ENCODE results near the gene FKTN. TPM values are rescaled to one million over a fixed set of nuclear protein-coding genes. Genes with fewer than 3 reads are reported as not detected.
"Not testable (repeated sequence)": the region's sequence is repeated elsewhere in the genome, so short reads cannot be mapped to it uniquely, and the experiment has no call there.

Gene FKTN
- total and polyA plus RNA-seq, 2 donors from 2014 or later, result 5.9 to 21.4 TPM

GRCh38 chr9:105541838-105542237 lies 16.1 kb upstream of the FKTN start:
- Histone ChIP-seq H3K9ac (ENCODE audit: low read length in 3 of 3) (no peak overlapping the region), H3K4me1 (ENCODE audit: control insufficient read depth in 2 of 3, insufficient read depth in 2 of 3, low read depth in 1 of 3, low read length in 3 of 3) (no peaks in the 10 kb centered on the region), H3K9me3 (ENCODE audit: control insufficient read depth in 2 of 3, insufficient read depth in 1 of 3, low read length in 3 of 3) (no peaks in the 10 kb centered on the region), H3K27me3 (ENCODE audit: control insufficient read depth, insufficient read depth, low read length) (no peaks in the 10 kb centered on the region), H3K4me3 (ENCODE audit: low read length in 3 of 3) (no peak overlapping the region), H3K36me3 (ENCODE audit: control insufficient read depth in 2 of 3, insufficient read depth in 3 of 3, low read length in 3 of 3) (no peaks in the 10 kb centered on the region), H3K27ac (ENCODE audit: low read depth in 2 of 2, low read length in 2 of 2) (no peak overlapping the region)
- no peak for FAIRE-seq
- intact Hi-C loops (cut with DNase I), result no loop called here
- DNase-seq, result no peak
- no peak for TF ChIP-seq CTCF (IDR thresholded peaks at IDR 0.05; ENCODE audit: borderline replicate concordance, extremely low read depth, insufficient read depth)

GRCh38 chr9:105554042-105554441 lies 3.9 kb upstream of the FKTN start:
- Histone ChIP-seq H3K4me1 (ENCODE audit: control insufficient read depth in 2 of 3, insufficient read depth in 2 of 3, low read depth in 1 of 3, low read length in 3 of 3) (peaks cover 0 to 4% (median 3%) of the 10 kb centered on the region in 3 donors), H3K36me3 (ENCODE audit: control insufficient read depth in 2 of 3, insufficient read depth in 3 of 3, low read length in 3 of 3) (no peaks in the 10 kb centered on the region), H3K27ac (ENCODE audit: low read depth in 2 of 2, low read length in 2 of 2) (no peak overlapping the region), H3K27me3 (ENCODE audit: control insufficient read depth, insufficient read depth, low read length) (no peaks in the 10 kb centered on the region), H3K4me3 (ENCODE audit: low read length in 3 of 3) (no peak overlapping the region), H3K9me3 (ENCODE audit: control insufficient read depth in 2 of 3, insufficient read depth in 1 of 3, low read length in 3 of 3) (no peaks in the 10 kb centered on the region), H3K9ac (ENCODE audit: low read length in 3 of 3) (no peak overlapping the region)
- FAIRE-seq, result no peak
- DNase-seq, result peak in 1 of 5 donors; percentile 14
- TF ChIP-seq CTCF (IDR thresholded peaks at IDR 0.05; ENCODE audit: borderline replicate concordance, extremely low read depth, insufficient read depth), result no peak
- intact Hi-C loops (cut with DNase I), result no loop called here

- Histone ChIP-seq H3K9ac (ENCODE audit: low read length in 3 of 3) (no peak overlapping the region), H3K9me3 (ENCODE audit: control insufficient read depth in 2 of 3, insufficient read depth in 1 of 3, low read length in 3 of 3) (peaks cover 0 to 6% (median 0%) of the 10 kb centered on the region in 3 donors), H3K4me3 (ENCODE audit: low read length in 3 of 3) (no peak overlapping the region), H3K4me1 (ENCODE audit: control insufficient read depth in 2 of 3, insufficient read depth in 2 of 3, low read depth in 1 of 3, low read length in 3 of 3) (no peaks in the 10 kb centered on the region), H3K27ac (ENCODE audit: low read depth in 2 of 2, low read length in 2 of 2) (no peak overlapping the region), H3K36me3 (ENCODE audit: control insufficient read depth in 2 of 3, insufficient read depth in 3 of 3, low read length in 3 of 3) (peaks cover 0 to 2% (median 0%) of the 10 kb centered on the region in 3 donors), H3K27me3 (ENCODE audit: control insufficient read depth, insufficient read depth, low read length) (no peaks in the 10 kb centered on the region)
- intact Hi-C loops (cut with DNase I), result no loop called here
- FAIRE-seq (no peak), DNase-seq (no peak)
- no peak for TF ChIP-seq CTCF (IDR thresholded peaks at IDR 0.05; ENCODE audit: borderline replicate concordance, extremely low read depth, insufficient read depth)
These were observed 14.5 kb downstream of the FKTN start for GRCh38 chr9:105572455-105572854.

GRCh38 chr9:105579952-105580351 lies 22.0 kb downstream of the FKTN start:
- H3K27me3 ChIP-seq (ENCODE audit: control insufficient read depth, insufficient read depth, low read length); H3K36me3 ChIP-seq (ENCODE audit: control insufficient read depth in 2 of 3, insufficient read depth in 3 of 3, low read length in 3 of 3); intact Hi-C loops (cut with DNase I); H3K4me3 ChIP-seq (ENCODE audit: low read length in 3 of 3); H3K9me3 ChIP-seq (ENCODE audit: control insufficient read depth in 2 of 3, insufficient read depth in 1 of 3, low read length in 3 of 3); DNase-seq; FAIRE-seq; H3K27ac ChIP-seq (ENCODE audit: low read depth in 2 of 2, low read length in 2 of 2); H3K9ac ChIP-seq (ENCODE audit: low read length in 3 of 3); H3K4me1 ChIP-seq (ENCODE audit: control insufficient read depth in 2 of 3, insufficient read depth in 2 of 3, low read depth in 1 of 3, low read length in 3 of 3): not testable (repeated sequence)

GRCh38 chr9:105581550-105581949 lies 23.6 kb downstream of the FKTN start:
- H3K9me3 ChIP-seq (ENCODE audit: control insufficient read depth in 2 of 3, insufficient read depth in 1 of 3, low read length in 3 of 3); H3K27me3 ChIP-seq (ENCODE audit: control insufficient read depth, insufficient read depth, low read length); intact Hi-C loops (cut with DNase I); FAIRE-seq; H3K27ac ChIP-seq (ENCODE audit: low read depth in 2 of 2, low read length in 2 of 2); H3K9ac ChIP-seq (ENCODE audit: low read length in 3 of 3); H3K4me1 ChIP-seq (ENCODE audit: control insufficient read depth in 2 of 3, insufficient read depth in 2 of 3, low read depth in 1 of 3, low read length in 3 of 3); DNase-seq; H3K36me3 ChIP-seq (ENCODE audit: control insufficient read depth in 2 of 3, insufficient read depth in 3 of 3, low read length in 3 of 3); H3K4me3 ChIP-seq (ENCODE audit: low read length in 3 of 3): not testable (repeated sequence)
